AG04449 (cell line): Measurements from ENCODE around the gene KIAA1191.

Experiments
- CTCF ChIA-PET: fragments of 350-600 bp; formaldehyde crosslinking; extraction: SDS; loops from one replicate; lab custom pipeline; 2021; ENCODE audit warnings: antibody characterized with exemption; lab: Yijun Ruan, JAX
- POLR2A ChIA-PET: fragments of 400-600, 350-600 bp; formaldehyde crosslinking; extraction: SDS; loops from one replicate; lab custom pipeline; 2020; ENCODE audit warnings: antibody characterized with exemption, inconsistent platforms; lab: Yijun Ruan, JAX
- DNase-seq: peaks from one replicate; pipeline ENCODE4 v3.0.0-alpha.2; 2010; ENCODE audit warnings: low read depth, low spot score
- H3K4me3 ChIP-seq: 2 replicates; pipeline ENCODE4 v1.5.1; 2011; ENCODE audit warnings: low read depth, mild to moderate bottlenecking, control low read depth, low read length
- CTCF ChIP-seq: IDR thresholded peaks from one replicate; pipeline ENCODE4 v1.5.1; 2011; ENCODE audit warnings: mild to moderate bottlenecking, moderate library complexity, low read length, control low read depth, inconsistent platforms; ENCODE audit not compliant: insufficient read depth; ENCODE audit errors: missing control alignments

KIAA1191 gene

GRCh38 chr5:176339304-176339703 lies 22.3 kb downstream of the KIAA1191 start:
- no peak for DNase-seq
- CTCF ChIA-PET, result interaction anchor here (1.2 kb wide), 1 partner anchor 104 kb away, joined by 3 read pairs; no protein-coding TSS in a partner anchor
- TF ChIP-seq CTCF, result no peak
- no peak overlapping the region for H3K4me3 ChIP-seq
- POLR2A ChIA-PET, result no interaction called here

- CTCF ChIA-PET, result no interaction called here
Observed at GRCh38 chr5:176337913-176338312, 23.7 kb downstream of the KIAA1191 start.

GRCh38 chr5:176334031-176334770 lies 27.4 kb downstream of the KIAA1191 start:
- ChIA-PET POLR2A (no interaction called here), CTCF (no interaction called here)
- DNase-seq, result no peak
- no peak for TF ChIP-seq CTCF
- no peak overlapping the region for H3K4me3 ChIP-seq

More at GRCh38 chr5:176337913-176338312, 23.7 kb downstream of the KIAA1191 start:
- POLR2A ChIA-PET, result no interaction called here
- H3K4me3 ChIP-seq, result no peak overlapping the region
- no peak for DNase-seq
- TF ChIP-seq CTCF, result no peak

- TF ChIP-seq CTCF, result no peak
- no peak for DNase-seq
- ChIA-PET POLR2A (no interaction called here), CTCF (no interaction called here)
- H3K4me3 ChIP-seq, result no peak overlapping the region
Observed at GRCh38 chr5:176320577-176320976, 41.0 kb downstream of the KIAA1191 start.

- CTCF ChIA-PET, result no interaction called here
- DNase-seq, result no peak
- TF ChIP-seq CTCF, result no peak
- POLR2A ChIA-PET, result no interaction called here
- H3K4me3 ChIP-seq, result no peak overlapping the region
Observed at GRCh38 chr5:176319827-176320554, 41.6 kb downstream of the KIAA1191 start.
